Adrenal gland (tissue), 5 donors: ENCODE results near the gene CBLN1.

ENCODE experiments used
- POLR2A ChIP-seq, 2 donors: fragments of 450-650 bp; IDR thresholded peaks; one replicate each; pipeline ENCODE4 v1.6.1; 2017; ENCODE audit warnings: antibody characterized with exemption in 2 of 2, mild to moderate bottlenecking in 2 of 2, moderate library complexity in 1 of 2
- TF ChIP-seq, protein P1 (sequence below), 6 experiments: fragments of 450-650 bp in 4 of 6; fragments of 200-600 bp in 2 of 6; sonication (generic) in 1 of 6; IDR thresholded peaks; 1 replicate in 5 of 6; 2 replicates in 1 of 6; pipeline versions ENCODE4 v1.5.1 to v1.8.0; 2016 to 2021; ENCODE audit warnings: antibody characterized with exemption in 6 of 6, mild to moderate bottlenecking in 2 of 6, moderate library complexity in 1 of 6
- donor health status: DM: no; HTN: no; CAD: no.

DNA sequence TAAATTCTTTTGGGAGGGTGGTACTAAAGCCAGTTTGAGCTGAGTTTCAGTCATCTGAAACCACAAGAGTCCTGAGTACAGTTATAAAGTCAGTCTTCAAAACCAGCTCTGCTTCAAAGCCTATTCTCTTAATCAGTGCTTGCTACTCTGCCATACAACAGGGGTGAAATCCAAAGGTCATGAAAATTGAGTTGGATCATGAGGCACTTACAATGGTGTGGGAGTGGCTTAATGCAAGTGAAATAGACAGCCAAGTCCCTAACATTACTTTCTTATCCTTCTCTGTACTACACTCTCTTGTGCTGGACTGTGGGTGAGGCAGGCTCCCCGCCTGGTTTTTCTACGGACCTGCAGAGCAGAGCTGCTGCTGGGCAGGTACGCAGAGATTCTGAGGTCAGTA lies 12.4 kb downstream of the CBLN1 start:
- TF ChIP-seq, protein P1, sequence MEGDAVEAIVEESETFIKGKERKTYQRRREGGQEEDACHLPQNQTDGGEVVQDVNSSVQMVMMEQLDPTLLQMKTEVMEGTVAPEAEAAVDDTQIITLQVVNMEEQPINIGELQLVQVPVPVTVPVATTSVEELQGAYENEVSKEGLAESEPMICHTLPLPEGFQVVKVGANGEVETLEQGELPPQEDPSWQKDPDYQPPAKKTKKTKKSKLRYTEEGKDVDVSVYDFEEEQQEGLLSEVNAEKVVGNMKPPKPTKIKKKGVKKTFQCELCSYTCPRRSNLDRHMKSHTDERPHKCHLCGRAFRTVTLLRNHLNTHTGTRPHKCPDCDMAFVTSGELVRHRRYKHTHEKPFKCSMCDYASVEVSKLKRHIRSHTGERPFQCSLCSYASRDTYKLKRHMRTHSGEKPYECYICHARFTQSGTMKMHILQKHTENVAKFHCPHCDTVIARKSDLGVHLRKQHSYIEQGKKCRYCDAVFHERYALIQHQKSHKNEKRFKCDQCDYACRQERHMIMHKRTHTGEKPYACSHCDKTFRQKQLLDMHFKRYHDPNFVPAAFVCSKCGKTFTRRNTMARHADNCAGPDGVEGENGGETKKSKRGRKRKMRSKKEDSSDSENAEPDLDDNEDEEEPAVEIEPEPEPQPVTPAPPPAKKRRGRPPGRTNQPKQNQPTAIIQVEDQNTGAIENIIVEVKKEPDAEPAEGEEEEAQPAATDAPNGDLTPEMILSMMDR (IDR thresholded peaks at IDR 0.05), result no peak
- no peak for TF ChIP-seq POLR2A (IDR thresholded peaks at IDR 0.05)
